A204.1 (cell line): ENCODE data around the gene DEFB108B.
"Not testable (repeated sequence)": the region's sequence is repeated elsewhere in the genome, so short reads cannot be mapped to it uniquely, and the experiment has no call there.

Experiments
- FAIRE-seq: peaks from 2 replicates; lab custom pipeline; 2012; peaks lifted over from hg19 to GRCh38; lab: Jason Lieb, UNC

The DEFB108B gene

GRCh38 chr11:71821539-71821938 is 11.5 kb upstream of the DEFB108B start:
- FAIRE-seq: not testable (repeated sequence)

- not testable (repeated sequence) for FAIRE-seq
Measured at GRCh38 chr11:71829247-71829646, 3.8 kb upstream of the DEFB108B start.

- not testable (repeated sequence) for FAIRE-seq
Measured at GRCh38 chr11:71829686-71830085, 3.3 kb upstream of the DEFB108B start.

DNA sequence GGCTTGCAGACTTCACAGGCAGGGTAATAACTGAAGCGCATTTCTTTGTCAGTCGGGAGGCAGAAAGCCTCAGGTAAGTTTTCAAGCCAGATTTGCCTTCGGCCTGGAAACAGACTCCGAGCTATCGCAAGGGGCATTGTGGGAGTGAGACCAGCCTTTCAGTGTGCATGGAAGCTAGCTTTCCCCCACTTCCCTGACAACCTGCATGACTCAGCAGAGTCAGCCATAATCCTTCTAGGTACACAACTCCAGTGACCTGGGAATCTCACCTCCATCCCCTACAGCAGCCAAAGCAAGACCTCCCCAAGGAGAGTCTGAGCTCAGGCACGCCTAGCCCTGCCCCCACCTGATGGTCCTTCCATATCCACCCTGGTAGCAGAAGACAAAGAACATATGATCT is 9.7 kb downstream of the DEFB108B start:
- not testable (repeated sequence) for FAIRE-seq

- not testable (repeated sequence) for FAIRE-seq
Measured at GRCh38 chr11:71843355-71843754, 10.4 kb downstream of the DEFB108B start.

- FAIRE-seq: no peak
Measured at GRCh38 chr11:71843858-71844257, 10.9 kb downstream of the DEFB108B start.

DNA sequence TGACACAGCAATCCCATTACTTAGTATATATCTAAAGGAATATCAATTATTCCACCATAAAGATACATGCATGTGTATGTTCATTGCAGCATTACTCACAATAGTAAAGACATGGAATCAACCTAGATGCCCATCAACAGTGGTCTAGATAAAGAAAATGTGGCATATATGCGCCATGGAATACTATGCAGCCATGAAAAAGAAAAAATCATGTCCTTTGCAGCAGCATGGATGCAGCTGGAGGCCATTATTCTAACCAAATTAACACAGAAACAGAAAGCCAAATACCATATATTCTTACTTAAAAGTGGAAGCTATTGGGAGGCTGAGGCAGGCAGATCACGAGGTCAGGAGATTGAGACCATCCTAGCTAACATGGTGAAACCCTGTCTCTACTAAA is 20.9 kb downstream of the DEFB108B start:
- not testable (repeated sequence) for FAIRE-seq

GRCh38 chr11:71855880-71856279 is 22.9 kb downstream of the DEFB108B start:
- not testable (repeated sequence) for FAIRE-seq

GRCh38 chr11:71860835-71861234 is 27.8 kb downstream of the DEFB108B start:
- FAIRE-seq: not testable (repeated sequence)

DNA sequence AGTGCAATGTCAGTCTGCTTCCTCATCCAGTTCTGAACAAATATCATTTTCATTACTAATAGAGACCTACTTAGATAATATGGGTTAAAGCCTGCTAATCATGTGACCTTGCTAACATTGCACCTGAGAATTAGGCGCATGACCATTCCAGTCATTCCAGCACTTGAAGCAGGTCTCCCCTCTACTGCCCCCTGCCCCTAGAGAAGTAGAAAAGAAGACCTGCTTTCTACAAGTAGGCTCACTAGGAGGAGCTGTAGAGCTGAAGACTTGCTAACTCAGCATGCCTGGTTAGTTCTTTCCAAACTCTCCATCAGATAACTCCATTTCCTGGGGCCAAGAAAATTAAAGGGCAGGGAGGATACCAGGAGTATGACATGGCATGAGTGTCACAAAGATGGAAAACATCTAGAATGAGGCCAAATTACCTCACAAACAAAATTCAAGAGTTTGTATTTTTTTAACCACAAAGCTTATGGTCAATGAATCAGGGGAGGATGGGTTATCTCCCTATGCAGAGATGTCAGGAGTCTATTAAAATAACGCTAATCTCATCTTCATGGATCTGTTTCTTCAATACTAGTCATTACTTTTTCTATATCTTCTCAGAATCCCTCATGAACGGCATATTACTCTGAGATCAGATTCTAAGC is 31.1 kb downstream of the DEFB108B start:
- peak; percentile 41 for FAIRE-seq

DNA sequence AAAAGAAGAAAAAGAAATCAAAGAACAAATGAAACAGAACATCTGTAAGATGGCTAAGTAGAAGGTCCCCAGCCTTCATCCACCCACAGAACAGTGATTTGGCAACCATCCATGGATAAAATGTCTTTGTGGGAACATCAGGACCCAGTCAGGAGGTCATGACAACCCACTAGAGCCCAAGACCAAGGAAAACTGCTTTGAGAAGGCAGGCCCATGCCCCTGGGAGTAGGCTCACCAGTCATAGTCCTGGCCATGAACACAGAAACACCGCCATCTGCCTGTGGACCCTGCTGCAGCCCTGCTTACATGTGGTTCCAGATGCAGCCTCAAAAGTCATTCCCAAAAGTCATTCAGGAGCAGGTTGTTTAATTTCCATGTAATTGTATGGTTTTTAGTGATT is 34.2 kb downstream of the DEFB108B start:
- FAIRE-seq: not testable (repeated sequence)

- FAIRE-seq: not testable (repeated sequence)
Measured at GRCh38 chr11:71869931-71870330, 36.9 kb downstream of the DEFB108B start.

GRCh38 chr11:71870661-71871060 is 37.7 kb downstream of the DEFB108B start:
- FAIRE-seq: not testable (repeated sequence)

- not testable (repeated sequence) for FAIRE-seq
Measured at GRCh38 chr11:71876262-71876661, 43.3 kb downstream of the DEFB108B start.

DNA sequence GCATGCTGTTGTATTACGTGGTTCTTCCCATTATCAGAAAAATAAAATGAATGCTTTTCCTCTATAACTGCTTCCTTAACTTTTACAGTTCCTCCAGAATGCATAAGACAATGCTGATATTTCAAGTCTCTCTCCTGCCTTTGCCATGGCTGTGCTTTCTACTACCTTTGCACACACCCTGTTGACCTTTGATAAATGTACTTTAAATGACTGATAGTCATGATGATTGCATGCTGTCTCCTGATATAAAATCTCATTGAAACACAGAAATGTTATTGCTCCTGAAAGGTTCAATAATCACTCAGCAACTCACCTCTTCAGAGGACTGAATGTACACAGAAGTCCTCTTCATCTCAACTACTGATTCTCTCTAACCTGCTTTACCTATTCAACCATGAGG is 45.1 kb downstream of the DEFB108B start, which contains the start of gene DEFB131B:
DEFB131B (plus strand) TSS at position 395 of the 400 bp plus-strand sequence; CDS start at position 395, 0 bp downstream.
- not testable (repeated sequence) for FAIRE-seq

- not testable (repeated sequence) for FAIRE-seq
Measured at GRCh38 chr11:71885806-71886205, 52.8 kb downstream of the DEFB108B start.
